Psoas muscle (tissue), 8 donors: ENCODE data around the gene HRH1. TPM values are rescaled to one million over a fixed set of nuclear protein-coding genes. Genes with fewer than 3 reads are reported as not detected.
A peak's percentile ranks its signal among the peaks of the same experiment; 100 is the strongest.
"Not testable (repeated sequence)": the region's sequence is repeated elsewhere in the genome, so short reads cannot be mapped to it uniquely, and the experiment has no call there.

Experiments used
- ATAC-seq, 4 donors: fragments of 200-7000 bp; cut with Tn5 transposase; one replicate each; pipeline ENCODE4 v1.9.1; 2020; ENCODE audit warnings: moderate library complexity in 3 of 4, mild to moderate bottlenecking in 2 of 4
- DNase-seq, 2 donors: peaks; one replicate each; pipeline ENCODE4 v3.0.0-alpha.2; 2020
- H3K27ac ChIP-seq: fragments of 200-600 bp; one replicate; pipeline ENCODE4 v1.8.0; 2022
- H3K27me3 ChIP-seq, 3 donors: fragments of 200-600 bp in 1 of 3; one replicate each; pipeline versions ENCODE4 v1.6.1 to v1.8.0; 2013 to 2022; ENCODE audit warnings: low read length in 2 of 3, mild to moderate bottlenecking in 2 of 3, moderate library complexity in 1 of 3; ENCODE audit not compliant: insufficient read depth in 3 of 3
- H3K36me3 ChIP-seq, 2 donors: fragments of 200-600 bp in 1 of 2; one replicate each; pipeline versions ENCODE4 v1.6.1 to v1.8.0; 2013 to 2022; ENCODE audit warnings: low read depth in 1 of 2, mild to moderate bottlenecking in 1 of 2, moderate library complexity in 1 of 2; ENCODE audit not compliant: insufficient read depth in 1 of 2
- H3K4me1 ChIP-seq: fragments of 200-600 bp; one replicate; pipeline ENCODE4 v1.8.0; 2022
- H3K4me3 ChIP-seq: fragments of 200-600 bp; one replicate; pipeline ENCODE4 v1.8.0; 2022; ENCODE audit warnings: mild to moderate bottlenecking
- H3K9me3 ChIP-seq: fragments of 200-600 bp; one replicate; pipeline ENCODE4 v1.8.0; 2022
- CTCF ChIP-seq: fragments of 200-600 bp; IDR thresholded peaks from one replicate; pipeline ENCODE4 v1.8.0; 2022; ENCODE audit warnings: antibody characterized with exemption
- WGBS, 3 donors: extraction: QIAGEN DNeasy Blood & Tissue Kit; methylation state at CpG; one replicate each; pipeline versions ENCODE4 v1.1.6 to v1.1.7; 2013; 5-methylcytosine and 5-hydroxymethylcytosine counted together
- intact Hi-C, 2 donors: fragments of 100-400 bp; cut with DNase I; formaldehyde crosslinking; loops; one replicate each; pipeline versions ENCODE4 v1.11.0 to v1.14.2; 2022
- polyA plus RNA-seq, 3 donors: library from polyadenylated mRNA; stranded (reverse); fragments of 200-250 nt; gene quantifications; one replicate each; pipeline ENCODE4 v1.2.3, GENCODE V29; 2013
- total RNA-seq, 4 donors: library from RNA; stranded (reverse); fragmentation: NEBNext Ultra II Directional in 2 of 4; extraction: Animal tissue kit (Norgen Biotek cat#: 25700) in 2 of 4; gene quantifications; one replicate each; pipeline versions ENCODE4 v1.2.1 to v1.2.4, GENCODE V29; 2021 to 2023
- donor health status: healthy with polysubstance abuse.
- donor health status: DM: no; HTN: no; CAD: no; lungs with moderate emphysema.
- donor health status: Bipolar disorder and iron deficiency.
- donor health status: healthy.
- donor health status: DM: yes; HTN: yes; CAD: no.
- donor health status: DM: no; HTN: no; CAD: no.
- donor health status: DM: no; HTN: no; CAD: no.
- donor health status: DM: yes; HTN: yes; CAD: no.

Gene HRH1
- total and polyA plus RNA-seq, 7 donors: 0.29 to 1.5 (median 1.2) TPM

GRCh38 chr3:11203961-11204360 lies 49.7 kb downstream of the HRH1 start:
- H3K4me1 ChIP-seq: no peaks in the 10 kb centered on the region
- no peaks in the 10 kb centered on the region for H3K36me3 ChIP-seq
- WGBS, 3 donors: 97 to 98% (median 97%) methylated on average over 2 of the region's 2 CpGs
- H3K27ac ChIP-seq: no peak overlapping the region
- no peak for ATAC-seq
- no peak for DNase-seq
- H3K9me3 ChIP-seq: no peaks in the 10 kb centered on the region
- no peaks in the 10 kb centered on the region for H3K27me3 ChIP-seq
- intact Hi-C loops: loop anchor here in 1 of 2 donors (10.0 kb wide), 1 partner anchor 139 kb away; no protein-coding TSS in a partner anchor
- no peak overlapping the region for H3K4me3 ChIP-seq
- TF ChIP-seq CTCF: no peak

GRCh38 chr3:11204697-11205348 lies 50.5 kb downstream of the HRH1 start:
- no peak overlapping the region for H3K27ac ChIP-seq
- no peak overlapping the region for H3K4me3 ChIP-seq
- TF ChIP-seq CTCF: no peak
- H3K9me3 ChIP-seq: no peaks in the 10 kb centered on the region
- H3K27me3 ChIP-seq: no peaks in the 10 kb centered on the region
- WGBS, 3 donors: 61 to 68% (median 62%) methylated on average over 10 of the region's 10 CpGs
- no peaks in the 10 kb centered on the region for H3K36me3 ChIP-seq
- intact Hi-C loops: loop anchor here in 1 of 2 donors (10.0 kb wide), 1 partner anchor 140 kb away; no protein-coding TSS in a partner anchor
- DNase-seq (no peak), ATAC-seq (no peak)
- H3K4me1 ChIP-seq: no peaks in the 10 kb centered on the region

- not testable (repeated sequence) for H3K27me3 ChIP-seq, H3K27ac ChIP-seq, H3K9me3 ChIP-seq, DNase-seq, H3K36me3 ChIP-seq, H3K4me1 ChIP-seq, H3K4me3 ChIP-seq
- peak in 1 of 4 donors; percentile 48 for ATAC-seq
- intact Hi-C loops: loop anchor here in 1 of 2 donors (10.0 kb wide), 1 partner anchor 141 kb away; no protein-coding TSS in a partner anchor
- 84 to 87% (median 85%) methylated on average over 14 of the region's 14 CpGs for WGBS, 3 donors
- peak; percentile 27 for TF ChIP-seq CTCF
Observed at GRCh38 chr3:11205881-11206280, 51.6 kb downstream of the HRH1 start.

GRCh38 chr3:11206316-11206715 lies 52.0 kb downstream of the HRH1 start:
- WGBS, 3 donors: 86 to 93% (median 91%) methylated on average over 8 of the region's 8 CpGs
- H3K4me3 ChIP-seq: no peak overlapping the region
- H3K27ac ChIP-seq: no peak overlapping the region
- H3K36me3 ChIP-seq: no peaks in the 10 kb centered on the region
- no peaks in the 10 kb centered on the region for H3K9me3 ChIP-seq
- TF ChIP-seq CTCF: no peak
- no peaks in the 10 kb centered on the region for H3K27me3 ChIP-seq
- DNase-seq (no peak), ATAC-seq (no peak)
- no peaks in the 10 kb centered on the region for H3K4me1 ChIP-seq
- intact Hi-C loops: loop anchor here in 1 of 2 donors (10.0 kb wide), 1 partner anchor 142 kb away; no protein-coding TSS in a partner anchor
